Smooth muscle cell (in vitro differentiated cells): ENCODE results near the gene ZNF740. TPM values are rescaled to one million over a fixed set of nuclear protein-coding genes. Genes with fewer than 3 reads are reported as not detected.

Experiments
- DNase-seq: peaks from one replicate; lab custom pipeline; 2025; ENCODE audit not compliant: unreplicated experiment; lab: John Stamatoyannopoulos, UW
- H2AFZ ChIP-seq: fragments of 200-600 bp; sonication (generic); 2 replicates; pipeline ENCODE4 v1.6.0; 2016; ENCODE audit warnings: antibody characterized with exemption, low read depth, mild to moderate bottlenecking
- H3F3A ChIP-seq: fragments of 200-600 bp; sonication (generic); 2 replicates; pipeline ENCODE4 v1.6.0; 2017; ENCODE audit warnings: antibody characterized with exemption, low read depth
- H3K27ac ChIP-seq: fragments of 200-600 bp; sonication (generic); 2 replicates; pipeline ENCODE4 v1.5.1; 2016; ENCODE audit warnings: low read depth, mild to moderate bottlenecking
- H3K27me3 ChIP-seq: fragments of 200-600 bp; sonication (generic); 2 replicates; pipeline ENCODE4 v1.6.1; 2016; ENCODE audit warnings: low read depth, mild to moderate bottlenecking
- H3K36me3 ChIP-seq: fragments of 200-600 bp; sonication (generic); 2 replicates; pipeline ENCODE4 v1.5.1; 2016; ENCODE audit warnings: low read depth
- H3K4me1 ChIP-seq: fragments of 200-600 bp; sonication (generic); 2 replicates; pipeline ENCODE4 v1.5.1; 2016; ENCODE audit warnings: low read depth
- H3K4me2 ChIP-seq: fragments of 200-600 bp; sonication (generic); 2 replicates; pipeline ENCODE4 v1.6.0; 2016; ENCODE audit warnings: mild to moderate bottlenecking
- H3K4me3 ChIP-seq: fragments of 200-600 bp; sonication (generic); 2 replicates; pipeline ENCODE4 v1.5.1; 2016; ENCODE audit warnings: mild to moderate bottlenecking
- H3K79me2 ChIP-seq: fragments of 200-600 bp; sonication (generic); 2 replicates; pipeline ENCODE4 v1.6.0; 2016; ENCODE audit warnings: low read depth, mild to moderate bottlenecking
- H3K9ac ChIP-seq: fragments of 200-600 bp; sonication (generic); 2 replicates; pipeline ENCODE4 v1.6.0; 2016; ENCODE audit warnings: low read depth
- H3K9me3 ChIP-seq: fragments of 200-600 bp; sonication (generic); replicated peaks from 2 replicates; pipeline ENCODE4 v1.5.1; 2016; ENCODE audit warnings: low read depth
- H4K20me1 ChIP-seq: fragments of 200-600 bp; sonication (generic); 2 replicates; pipeline ENCODE4 v1.6.0; 2016; ENCODE audit warnings: low read depth
- CTCF ChIP-seq: fragments of 200-600 bp; sonication (generic); IDR thresholded peaks from 2 replicates; pipeline ENCODE4 v1.5.1; 2017; ENCODE audit warnings: borderline replicate concordance, mild to moderate bottlenecking, antibody characterized with exemption; ENCODE audit not compliant: insufficient read depth, poor library complexity, severe bottlenecking
- WGBS: methylation state at CpG from one replicate; pipeline ENCODE4 v1.1.7; 2016; ENCODE audit warnings: low lambda C conversion rate; 5-methylcytosine and 5-hydroxymethylcytosine counted together
- polyA plus RNA-seq: library from polyadenylated mRNA; unstranded; fragments of >200 nt; fragmentation: Nextera tagmentation; extraction: Ambion mirVana; gene quantifications from 2 replicates; pipeline ENCODE4 v1.2.1, GENCODE V29; 2016
- total RNA-seq: library from RNA; depleted of rRNA; stranded (reverse); fragments of >200 nt; gene quantifications from 2 replicates; pipeline ENCODE4 v1.2.3, GENCODE V29; 2014

The ZNF740 gene
- total and polyA plus RNA-seq, 2 experiments from 2014 or later: 1.0 to 5.2 TPM

GRCh38 chr12:53231671-53231920, 51.1 kb downstream of the ZNF740 start:
- peaks cover 35% of the 10 kb centered on the region for H3K4me1 ChIP-seq
- no peaks in the 10 kb centered on the region for H3K27me3 ChIP-seq
- H4K20me1 ChIP-seq: no peaks in the 10 kb centered on the region
- TF ChIP-seq CTCF: no peak
- peak overlapping the region; percentile 73 for H2AFZ ChIP-seq
- no peak for DNase-seq
- H3K4me3 ChIP-seq: peak overlapping the region; percentile 69
- peak overlapping the region; percentile 66 for H3K9ac ChIP-seq
- peak overlapping the region; percentile 46 for H3K27ac ChIP-seq
- H3K4me2 ChIP-seq: peak overlapping the region; percentile 90
- 0% methylated on average over 9 of the region's 9 CpGs for WGBS
- peaks cover 7% of the 10 kb centered on the region for H3K79me2 ChIP-seq
- H3F3A ChIP-seq: peaks cover 2% of the 10 kb centered on the region
- H3K9me3 ChIP-seq: no peaks in the 10 kb centered on the region
- H3K36me3 ChIP-seq: no peaks in the 10 kb centered on the region

- Histone ChIP-seq H4K20me1 (no peaks in the 10 kb centered on the region), H2AFZ (peak within 1 kb of the TSS; percentile 73), H3K36me3 (no peaks in the 10 kb centered on the region), H3K27ac (peak within 1 kb of the TSS; percentile 46), H3K27me3 (no peaks in the 10 kb centered on the region), H3K9ac (peak within 1 kb of the TSS; percentile 66), H3F3A (peaks cover 2% of the 10 kb centered on the region), H3K4me1 (peaks cover 35% of the 10 kb centered on the region), H3K4me2 (peak within 1 kb of the TSS; percentile 90), H3K9me3 (no peaks in the 10 kb centered on the region), H3K79me2 (peaks cover 7% of the 10 kb centered on the region), H3K4me3 (peak within 1 kb of the TSS; percentile 69)
- WGBS: 2% methylated on average over 26 of the region's 44 CpGs
- DNase-seq: peak; percentile 54
- TF ChIP-seq CTCF: no peak
These were observed 51.6 kb downstream of the ZNF740 start, which contains the start of gene RARG for GRCh38 chr12:53231921-53232645. Gene RARG (minus strand): TSS chr12:53232209. CDS start chr12:53227545, 4,664 bp downstream.

- Histone ChIP-seq H3F3A (peaks cover 2% of the 10 kb centered on the region), H3K9me3 (no peaks in the 10 kb centered on the region), H3K4me2 (peak overlapping the region; percentile 90), H3K4me3 (peak overlapping the region; percentile 69), H4K20me1 (no peaks in the 10 kb centered on the region), H3K79me2 (peaks cover 7% of the 10 kb centered on the region), H2AFZ (peak overlapping the region; percentile 42), H3K27ac (peak overlapping the region; percentile 22), H3K4me1 (peaks cover 35% of the 10 kb centered on the region), H3K9ac (no peak overlapping the region), H3K27me3 (no peaks in the 10 kb centered on the region), H3K36me3 (no peaks in the 10 kb centered on the region)
- TF ChIP-seq CTCF: no peak
- no peak for DNase-seq
- WGBS: 14% methylated on average over 11 of the region's 11 CpGs
These were observed 52.3 kb downstream of the ZNF740 start for GRCh38 chr12:53232646-53233461.
